Measurements from ENCODE around the gene CFI.

The CFI gene

GRCh38 chr4:109699553-109700225, 102.1 kb downstream of the CFI start:
- no peak for DNase-seq (ENCODE audit: extremely low read depth in 1 of 2, low read depth in 1 of 2)

- DNase-seq (ENCODE audit: extremely low read depth in 1 of 2, low read depth in 1 of 2): no peak
Measured at GRCh38 chr4:109698656-109699055, 103.1 kb downstream of the CFI start.

DNA sequence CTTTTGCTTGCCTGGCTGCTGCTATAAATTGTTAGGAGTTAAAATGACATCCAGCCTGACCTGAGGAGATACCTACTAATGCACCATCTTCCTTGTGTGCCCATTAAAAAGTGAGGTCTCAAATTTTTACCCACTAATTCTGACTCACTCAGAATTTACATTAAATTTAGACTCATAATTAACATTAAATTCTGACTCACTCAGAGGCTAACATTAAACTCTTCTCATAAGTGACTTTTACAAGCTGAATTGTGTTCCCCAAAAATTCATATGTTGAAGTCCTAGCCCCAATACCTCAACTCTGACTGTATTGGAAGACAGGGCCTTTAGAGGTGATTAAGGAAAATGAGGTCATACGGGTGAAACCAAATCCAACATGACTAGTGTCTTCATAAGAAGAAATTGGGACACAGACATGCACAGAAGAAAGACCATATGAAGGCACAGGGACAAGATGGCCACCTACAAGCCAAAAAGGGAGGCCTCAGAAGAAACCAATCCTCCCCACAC, 110.3 kb downstream of the CFI start:
- no peak for DNase-seq (ENCODE audit: extremely low read depth in 1 of 2, low read depth in 1 of 2)
